GM12864 (cell line): ENCODE data around the gene ART5.
"Not testable (repeated sequence)": the region's sequence is repeated elsewhere in the genome, so short reads cannot be mapped to it uniquely, and the experiment has no call there.

Experiments
- DNase-seq: peaks from one replicate; pipeline ENCODE4 v3.0.0-alpha.2; 2011; ENCODE audit warnings: low read depth
- H3K4me3 ChIP-seq: 2 replicates; pipeline ENCODE4 v1.5.1; 2011; ENCODE audit warnings: mild to moderate bottlenecking, low read depth, low read length, control low read depth
- TF ChIP-seq, protein P1 (sequence below): IDR thresholded peaks from 2 replicates; pipeline ENCODE4 v1.5.1; 2011; ENCODE audit warnings: low read depth, mild to moderate bottlenecking, moderate library complexity, low read length, control low read depth, inconsistent platforms; ENCODE audit errors: missing control alignments

Gene ART5

DNA sequence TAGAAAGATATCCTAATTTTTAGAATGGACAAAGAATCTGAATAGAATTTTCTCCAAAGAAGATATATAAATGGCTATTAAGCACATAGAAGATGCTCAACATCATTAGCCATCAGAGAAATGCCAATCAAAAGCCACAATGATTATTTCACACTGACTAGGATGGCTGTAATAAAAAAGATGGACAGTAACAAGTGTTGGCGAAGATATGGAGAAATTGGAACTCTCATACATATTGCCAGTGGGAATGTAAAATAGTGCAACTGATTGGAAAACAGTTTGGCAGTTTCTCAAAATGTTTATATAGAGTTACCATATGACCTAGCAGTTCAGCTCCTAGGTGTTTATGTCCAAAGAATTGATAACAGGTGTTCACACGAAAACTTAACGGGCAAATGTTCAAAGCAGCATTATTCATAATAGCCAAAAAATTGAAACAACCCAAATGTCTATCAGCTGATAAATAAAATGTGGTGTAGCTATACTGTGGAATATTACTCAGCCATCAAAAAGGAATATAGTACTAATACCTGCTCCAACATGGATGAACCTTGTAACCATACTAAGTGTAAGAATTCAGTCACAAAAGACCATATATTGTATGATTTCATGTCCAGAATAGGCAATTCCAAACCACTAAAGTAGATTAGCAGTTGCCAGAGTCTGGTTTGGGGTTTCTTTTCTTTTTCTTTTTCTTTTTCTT is 29.7 kb downstream of the ART5 start:
- H3K4me3 ChIP-seq: no peak overlapping the region
- DNase-seq: no peak
- TF ChIP-seq, protein P1, sequence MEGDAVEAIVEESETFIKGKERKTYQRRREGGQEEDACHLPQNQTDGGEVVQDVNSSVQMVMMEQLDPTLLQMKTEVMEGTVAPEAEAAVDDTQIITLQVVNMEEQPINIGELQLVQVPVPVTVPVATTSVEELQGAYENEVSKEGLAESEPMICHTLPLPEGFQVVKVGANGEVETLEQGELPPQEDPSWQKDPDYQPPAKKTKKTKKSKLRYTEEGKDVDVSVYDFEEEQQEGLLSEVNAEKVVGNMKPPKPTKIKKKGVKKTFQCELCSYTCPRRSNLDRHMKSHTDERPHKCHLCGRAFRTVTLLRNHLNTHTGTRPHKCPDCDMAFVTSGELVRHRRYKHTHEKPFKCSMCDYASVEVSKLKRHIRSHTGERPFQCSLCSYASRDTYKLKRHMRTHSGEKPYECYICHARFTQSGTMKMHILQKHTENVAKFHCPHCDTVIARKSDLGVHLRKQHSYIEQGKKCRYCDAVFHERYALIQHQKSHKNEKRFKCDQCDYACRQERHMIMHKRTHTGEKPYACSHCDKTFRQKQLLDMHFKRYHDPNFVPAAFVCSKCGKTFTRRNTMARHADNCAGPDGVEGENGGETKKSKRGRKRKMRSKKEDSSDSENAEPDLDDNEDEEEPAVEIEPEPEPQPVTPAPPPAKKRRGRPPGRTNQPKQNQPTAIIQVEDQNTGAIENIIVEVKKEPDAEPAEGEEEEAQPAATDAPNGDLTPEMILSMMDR: no peak

DNA sequence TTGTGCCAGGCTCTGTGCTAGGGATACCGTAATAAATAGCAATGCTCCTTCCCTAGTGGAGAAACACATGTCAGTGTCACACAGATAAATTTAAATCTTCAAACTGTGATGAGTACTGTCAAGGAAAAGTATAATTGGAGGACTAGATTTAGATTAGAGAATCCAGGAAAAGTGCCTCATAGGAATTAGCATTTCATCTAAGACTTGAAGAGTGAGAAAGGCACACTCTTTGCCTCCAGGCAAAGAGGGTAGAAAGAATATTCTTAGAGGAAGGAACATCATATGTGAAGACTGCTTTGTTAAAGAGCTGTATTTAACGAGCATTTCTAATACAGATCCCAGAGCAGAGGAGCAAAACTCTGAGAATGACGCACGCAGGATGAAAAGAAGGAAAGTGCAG is 30.9 kb downstream of the ART5 start:
- DNase-seq: no peak
- TF ChIP-seq, protein P1: no peak

DNA sequence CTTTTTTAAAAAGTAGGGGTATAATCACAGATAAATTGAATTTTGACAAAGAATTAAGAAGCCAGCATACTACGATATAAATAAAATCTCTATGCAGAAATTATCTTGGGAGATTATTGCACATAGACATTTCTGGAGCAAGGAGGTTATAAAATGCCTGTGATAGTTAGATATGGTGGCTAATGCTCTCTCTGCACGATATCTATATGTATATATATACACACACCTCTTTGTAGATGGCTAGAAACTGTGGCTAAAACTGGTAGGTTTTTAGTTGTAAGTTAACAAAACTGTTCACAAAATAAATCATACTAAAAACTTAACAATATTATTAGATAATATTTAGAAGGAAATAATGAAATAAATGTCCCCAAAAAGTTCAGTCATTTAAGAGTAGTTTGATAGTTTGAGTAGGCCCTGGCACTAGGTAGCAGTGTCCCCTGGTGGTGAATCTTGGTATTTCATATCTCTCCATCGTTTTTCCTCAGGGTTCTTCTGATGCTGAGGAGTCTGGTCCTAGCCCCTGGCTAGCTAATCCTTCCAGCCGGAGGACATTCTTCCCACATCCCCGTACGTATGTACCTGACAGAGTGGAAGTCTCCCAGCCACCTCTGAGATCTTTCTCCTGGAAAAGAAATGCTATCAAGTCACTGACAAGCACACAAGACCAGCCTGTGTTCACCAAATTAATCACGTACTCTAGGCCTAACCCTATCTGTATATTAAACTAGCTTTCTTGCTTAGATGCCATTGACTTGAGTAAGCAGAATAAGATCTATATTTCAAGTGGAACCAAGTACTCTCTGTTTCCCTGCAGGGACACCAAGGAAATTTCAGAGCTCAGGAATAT is 32.2 kb downstream of the ART5 start:
- TF ChIP-seq, protein P1: peak; percentile 94
- DNase-seq: no peak
- H3K4me3 ChIP-seq: no peak overlapping the region

More for the DNA sequence above, 30.9 kb downstream of the ART5 start:
- no peak overlapping the region for H3K4me3 ChIP-seq

DNA sequence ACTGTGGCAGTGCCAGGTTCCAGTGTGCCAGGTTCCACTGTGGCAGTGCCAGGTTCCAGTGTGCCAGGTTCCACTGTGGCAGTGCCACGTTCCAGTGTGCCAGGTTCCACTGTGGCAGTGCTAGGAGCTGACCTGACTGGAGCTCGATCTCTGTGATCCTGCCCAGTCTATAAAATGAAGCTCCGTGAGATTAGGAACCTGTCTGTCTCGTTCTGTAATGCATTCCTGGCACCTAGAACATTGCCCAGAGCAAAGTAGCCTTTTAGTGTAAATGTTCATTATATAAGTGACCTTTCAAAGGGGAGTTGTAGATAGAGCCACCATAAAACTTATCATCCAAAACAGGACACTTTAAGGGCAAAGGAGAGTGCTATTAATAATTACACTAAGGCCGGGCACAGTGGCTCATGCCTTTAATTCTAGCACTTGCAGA is 36.0 kb downstream of the ART5 start:
- H3K4me3 ChIP-seq: no peak overlapping the region
- no peak for DNase-seq
- TF ChIP-seq, protein P1: no peak

DNA sequence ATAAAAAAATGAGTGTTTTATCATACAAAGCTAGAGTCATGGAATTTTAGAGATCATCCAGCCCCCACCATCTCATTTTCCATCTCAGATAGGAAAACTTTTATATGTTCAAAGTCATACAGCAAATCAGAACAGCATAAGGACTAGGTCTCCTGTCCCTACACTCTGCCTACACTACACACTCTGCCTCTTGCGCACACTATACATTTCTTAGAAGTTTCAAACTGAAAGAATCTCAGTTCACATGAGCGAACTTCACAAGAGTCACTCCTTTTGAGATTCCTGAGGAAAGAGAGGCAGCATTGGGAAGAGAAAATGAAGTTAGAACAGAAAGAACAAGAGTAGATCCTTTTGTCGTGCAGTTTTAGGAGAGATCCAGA is 36.5 kb downstream of the ART5 start:
- no peak for DNase-seq
- H3K4me3 ChIP-seq: no peak overlapping the region
- TF ChIP-seq, protein P1: no peak

DNA sequence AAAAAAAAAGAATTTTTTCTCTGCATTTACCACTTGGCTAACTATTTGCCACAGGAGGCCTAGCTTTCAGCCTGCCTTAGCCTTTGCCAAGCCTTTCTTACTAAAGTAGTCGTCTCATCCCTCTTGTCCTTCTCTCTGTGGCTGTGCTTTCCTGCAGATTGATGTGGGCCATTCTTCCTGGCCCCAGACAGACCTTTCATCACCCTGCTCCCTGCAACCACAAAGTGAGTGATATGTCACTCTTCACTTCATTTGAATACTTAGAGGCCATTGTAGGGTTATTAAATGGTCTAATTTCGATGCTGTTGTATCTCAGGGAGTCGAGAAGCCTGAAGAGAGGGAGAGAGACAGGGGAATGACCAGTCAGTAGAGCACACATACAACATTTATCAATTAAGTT is 37.6 kb downstream of the ART5 start:
- no peak for DNase-seq
- TF ChIP-seq, protein P1: no peak
- H3K4me3 ChIP-seq: no peak overlapping the region

DNA sequence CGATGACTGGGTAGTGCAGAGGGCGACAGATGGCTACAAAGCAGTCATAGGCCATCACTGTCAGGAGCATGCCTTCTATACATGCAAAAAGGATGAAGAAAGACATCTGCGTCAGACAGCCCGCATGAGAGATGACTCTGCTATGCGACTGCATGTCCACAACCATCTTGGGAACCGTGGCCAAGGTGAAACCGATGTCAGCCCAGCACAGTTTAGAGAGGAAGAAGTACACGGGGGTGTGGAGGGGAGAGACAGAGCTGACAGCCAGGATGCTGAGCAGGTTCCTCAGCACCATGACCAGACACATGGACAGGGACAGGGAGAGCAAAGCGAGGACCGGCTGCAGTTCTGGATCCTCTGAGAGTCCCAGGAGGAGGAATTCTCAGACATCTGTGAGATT is 41.6 kb downstream of the ART5 start:
- DNase-seq, H3K4me3 ChIP-seq: not testable (repeated sequence)

DNA sequence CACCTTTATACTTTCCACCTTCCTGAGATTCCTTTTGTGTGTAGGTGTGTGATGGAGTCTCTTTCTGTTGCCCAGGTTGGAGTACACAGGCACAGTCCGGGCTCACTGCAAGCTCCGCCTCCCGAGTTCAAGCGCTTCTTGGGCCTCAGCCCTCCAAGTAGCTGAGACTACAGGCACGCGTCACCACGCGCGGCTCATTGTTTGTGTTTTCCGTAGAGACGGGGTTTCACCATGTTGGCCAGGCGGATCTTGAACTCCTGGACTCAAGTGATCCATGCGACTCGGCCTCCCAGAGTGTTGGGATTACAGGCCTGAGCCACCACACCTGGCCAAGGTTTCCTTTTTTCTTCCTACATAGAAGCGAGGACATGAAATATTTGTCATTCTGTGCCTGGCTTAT is 44.0 kb downstream of the ART5 start:
- not testable (repeated sequence) for H3K4me3 ChIP-seq, DNase-seq

DNA sequence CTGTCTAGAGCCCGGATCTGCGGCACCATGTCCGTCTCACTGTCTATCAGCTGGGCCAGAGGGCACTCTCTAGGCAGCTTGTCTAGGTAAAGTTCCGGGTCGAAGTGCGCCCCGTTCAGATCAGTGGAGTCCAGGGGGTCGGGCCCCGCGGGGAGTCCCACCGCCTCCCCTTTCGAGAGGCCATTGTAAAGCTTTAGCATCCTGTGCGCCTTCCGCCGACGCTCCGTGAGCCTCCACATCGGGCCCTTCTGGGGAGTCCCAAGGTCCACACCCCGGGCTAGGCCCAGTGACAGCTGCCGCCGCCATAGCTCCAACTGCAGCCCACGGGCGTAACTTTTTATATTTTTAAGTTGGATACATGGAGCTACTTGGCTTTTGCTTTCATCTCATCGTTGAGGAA is 50.5 kb downstream of the ART5 start:
- not testable (repeated sequence) for DNase-seq, H3K4me3 ChIP-seq

DNA sequence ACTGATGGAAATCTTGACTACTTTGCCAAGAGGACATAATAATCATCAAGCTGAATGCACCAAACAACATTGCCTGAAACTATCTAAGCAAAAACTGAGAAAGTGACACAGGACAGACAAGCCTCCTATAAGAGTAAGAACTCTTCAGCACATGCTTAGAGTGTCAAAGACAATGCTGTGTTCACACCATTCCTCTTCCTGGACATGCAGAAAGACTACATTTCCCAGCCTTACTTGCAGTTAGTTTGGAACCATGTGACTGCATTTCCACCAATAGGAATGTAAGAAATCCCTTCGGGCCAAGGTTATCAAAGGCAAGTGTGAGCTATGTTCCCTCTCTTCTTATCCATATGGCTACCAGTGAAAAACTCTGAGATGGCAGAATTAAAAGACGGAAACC is 51.6 kb downstream of the ART5 start:
- H3K4me3 ChIP-seq, DNase-seq: not testable (repeated sequence)

DNA sequence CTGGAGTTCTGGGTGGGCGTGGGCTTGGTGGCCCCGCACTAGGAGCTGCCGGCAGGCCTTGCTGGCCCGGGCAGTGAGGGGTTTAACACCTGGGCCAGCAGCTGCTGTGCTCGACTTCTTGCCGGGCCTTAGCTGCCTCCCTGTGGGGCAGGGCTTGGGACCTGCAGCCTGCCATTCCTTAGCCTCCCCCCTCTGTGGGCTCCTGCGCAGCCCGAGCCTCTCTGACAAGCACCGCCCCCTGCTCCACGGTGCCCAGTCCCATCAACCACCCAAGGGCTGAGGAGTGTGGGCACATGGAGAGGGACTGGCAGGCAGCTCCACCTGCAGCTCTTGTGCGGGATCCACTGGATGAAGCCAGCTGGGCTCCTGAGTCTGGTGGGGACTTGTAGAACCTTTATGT is 53.0 kb downstream of the ART5 start:
- DNase-seq, H3K4me3 ChIP-seq: not testable (repeated sequence)
